HG03378 (cell line): ENCODE results near the gene ITFG1.
"Not testable (repeated sequence)": the region's sequence is repeated elsewhere in the genome, so short reads cannot be mapped to it uniquely, and the experiment has no call there.

ENCODE experiments used
- ATAC-seq: cut with Tn5 transposase; IDR thresholded peaks from one replicate; pipeline ENCODE4 v1.9.1; 2021; ENCODE audit warnings: mild to moderate bottlenecking, moderate library complexity; ENCODE audit not compliant: unreplicated experiment

ITFG1 gene

DNA sequence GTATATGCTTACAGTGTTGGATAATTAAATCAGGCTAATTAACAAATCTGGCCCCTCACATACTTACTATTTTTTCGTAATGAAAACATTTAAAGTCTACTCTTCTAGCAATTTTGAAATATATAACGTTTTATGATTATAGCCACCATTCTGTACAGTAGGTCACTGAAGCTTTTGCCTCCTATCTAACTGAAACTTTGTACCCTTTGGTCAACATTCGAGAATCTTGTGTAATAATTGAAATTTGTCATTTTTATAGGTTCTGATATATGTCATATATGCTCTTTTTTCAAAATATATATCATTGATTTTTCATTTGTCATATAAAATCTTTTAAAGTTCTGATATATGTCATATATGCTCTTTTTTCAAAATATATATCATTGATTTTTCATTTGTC is 12.9 kb upstream of the ITFG1 start:
- ATAC-seq: no peak

DNA sequence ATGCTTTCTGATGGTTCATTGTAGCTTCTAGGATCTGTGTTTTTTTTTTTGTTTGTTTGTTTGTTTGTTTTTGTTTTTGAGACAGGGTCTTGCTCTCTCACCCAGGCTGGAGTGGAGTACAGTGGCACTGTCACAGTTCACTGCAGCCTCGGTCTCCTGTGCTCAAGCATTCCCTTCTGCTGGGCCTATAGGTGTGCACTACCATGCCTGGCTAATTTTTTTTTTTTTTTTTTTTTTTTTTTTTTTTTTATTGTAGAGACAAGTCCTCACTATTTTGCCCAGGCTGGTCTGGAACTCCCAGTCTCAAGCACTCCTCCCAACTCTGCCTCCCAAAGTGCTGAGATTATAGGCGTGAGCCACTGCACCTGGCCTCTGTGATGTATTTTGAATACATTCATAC is 12.1 kb upstream of the ITFG1 start:
- not testable (repeated sequence) for ATAC-seq

DNA sequence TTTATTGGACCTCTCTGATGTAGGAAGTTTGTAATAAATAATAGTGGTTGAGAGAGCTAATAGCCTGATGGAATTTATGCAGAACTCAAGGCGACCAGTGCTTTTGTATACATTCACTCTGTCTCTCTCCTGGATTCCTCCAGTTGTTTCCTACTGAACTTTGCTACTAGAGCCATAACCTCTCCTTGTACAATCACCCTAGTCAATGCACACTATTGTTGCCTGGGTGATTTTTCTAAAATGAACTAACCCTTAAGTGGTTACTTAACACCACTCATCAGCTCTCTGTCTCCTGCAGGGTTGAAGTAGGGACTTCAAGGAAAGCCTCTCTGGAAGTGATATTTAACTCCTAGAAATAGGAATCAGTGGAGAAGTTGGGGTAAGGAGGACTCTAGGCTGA is 9.9 kb upstream of the ITFG1 start:
- ATAC-seq: no peak

DNA sequence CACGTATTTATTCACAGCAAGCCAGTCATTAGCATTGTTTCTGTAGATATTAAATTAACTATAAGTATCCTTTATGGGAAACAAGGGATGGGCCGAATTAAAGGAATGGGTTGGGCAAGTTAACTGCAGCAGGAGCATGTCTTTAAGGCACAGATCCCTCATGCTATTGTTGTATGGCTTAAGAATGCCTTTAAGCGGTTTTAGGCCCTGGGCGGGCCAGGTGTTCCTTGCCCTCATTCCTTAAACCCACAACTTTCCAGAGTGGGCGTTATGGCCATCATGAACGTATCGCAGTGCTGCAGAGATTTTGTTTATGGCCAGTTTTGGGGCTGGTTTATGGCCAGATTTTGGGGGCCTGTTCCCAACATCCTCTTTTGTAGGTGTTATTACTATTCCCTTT is 9.3 kb upstream of the ITFG1 start:
- no peak for ATAC-seq

DNA sequence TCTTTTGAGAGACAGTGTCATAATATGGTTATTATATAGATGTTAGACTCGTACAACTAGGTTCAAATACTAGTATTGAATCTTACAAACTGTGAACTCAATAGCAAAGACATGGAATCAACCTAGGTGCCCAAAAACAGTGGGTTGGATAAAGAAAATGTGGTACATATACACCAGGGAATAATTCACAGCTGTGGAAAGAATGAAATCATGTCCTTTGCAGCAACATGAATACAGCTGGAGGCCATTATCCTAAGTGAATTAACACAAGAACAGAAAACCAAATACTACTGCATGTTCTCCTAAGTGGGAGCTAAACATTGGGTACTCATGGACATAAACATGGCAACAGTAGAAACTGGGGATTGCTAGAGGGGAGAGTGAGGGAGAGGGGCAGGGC is 8.4 kb upstream of the ITFG1 start:
- no peak for ATAC-seq

DNA sequence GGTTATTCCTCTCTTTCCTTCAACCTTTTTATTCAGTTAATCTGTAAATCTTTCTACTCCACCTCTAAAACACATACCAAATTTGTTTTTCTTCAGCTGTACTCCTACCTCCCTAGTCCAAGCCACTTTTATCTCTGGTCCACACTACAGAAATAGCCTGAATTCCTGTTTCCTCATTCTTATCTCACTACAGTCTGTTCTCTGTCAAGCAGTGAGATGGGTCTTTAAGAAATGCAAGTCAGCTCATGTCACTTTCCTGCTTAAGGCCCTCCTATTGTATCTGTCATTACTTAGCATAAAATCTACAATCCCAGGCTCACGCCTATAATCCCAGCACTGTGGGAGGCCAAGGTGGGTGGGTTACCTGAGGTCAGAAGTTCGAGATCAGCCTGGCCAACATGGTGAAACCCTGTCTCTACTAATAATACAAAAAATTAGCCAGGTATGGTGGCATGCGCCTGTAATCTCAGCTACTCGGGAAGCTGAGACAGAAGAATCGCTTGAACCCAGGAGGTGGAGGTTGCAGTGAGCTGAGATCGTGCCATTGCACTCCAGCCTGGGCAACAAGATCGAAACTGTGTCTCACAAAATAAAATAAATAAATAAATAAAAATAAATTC is 7.3 kb upstream of the ITFG1 start:
- ATAC-seq: not testable (repeated sequence)

DNA sequence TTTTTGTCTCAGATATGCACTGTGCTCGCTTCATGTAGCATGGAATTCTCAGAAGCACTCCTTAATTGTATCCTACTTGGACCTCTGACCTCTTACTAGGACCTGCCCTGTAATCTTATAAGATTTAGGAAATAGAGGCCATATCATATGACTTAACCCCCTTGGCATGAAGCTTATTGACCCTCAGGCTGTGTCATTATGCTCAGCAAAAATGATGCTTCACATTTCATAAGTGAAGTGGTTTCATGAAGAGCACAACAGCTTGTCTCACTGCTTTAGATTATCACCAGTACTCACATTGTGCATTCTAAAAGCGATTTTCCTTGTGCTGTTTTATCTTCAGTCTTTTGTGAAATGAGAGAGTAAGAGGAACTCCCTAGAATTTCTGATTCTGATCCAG is 6.6 kb upstream of the ITFG1 start:
- ATAC-seq: no peak

DNA sequence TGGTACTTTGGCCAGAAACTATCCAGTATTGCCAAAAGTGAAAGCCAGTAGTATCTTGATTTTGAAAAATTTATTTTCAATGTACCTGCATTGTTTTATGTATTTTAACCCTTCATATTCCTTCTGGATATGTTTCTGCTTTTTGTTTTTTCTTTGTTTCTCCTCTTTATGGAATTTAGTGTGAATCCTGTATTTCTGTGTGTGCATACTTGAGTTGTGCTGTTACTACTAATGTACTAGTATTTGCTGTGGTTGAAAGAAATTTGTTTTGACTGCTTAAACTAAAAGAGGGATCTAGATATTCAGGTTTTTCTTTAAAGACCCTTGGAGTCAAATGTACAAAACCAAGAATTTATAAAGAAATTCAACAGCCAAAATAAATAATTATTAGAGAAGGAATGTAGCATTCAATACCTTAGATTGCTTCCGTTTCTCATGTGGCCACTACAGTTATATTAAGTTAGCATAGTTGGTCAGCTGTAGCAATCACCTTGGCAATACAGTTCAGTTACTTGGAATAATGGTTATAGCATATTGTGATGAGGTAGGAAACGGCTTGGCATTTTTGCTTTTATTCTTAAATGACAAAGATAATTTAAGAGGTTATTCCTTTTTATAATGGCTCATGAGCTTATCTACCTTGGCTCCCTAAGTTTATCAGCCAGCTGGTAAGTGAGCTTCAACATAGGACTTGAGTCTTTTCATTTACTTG is 5.2 kb upstream of the ITFG1 start:
- ATAC-seq: no peak

DNA sequence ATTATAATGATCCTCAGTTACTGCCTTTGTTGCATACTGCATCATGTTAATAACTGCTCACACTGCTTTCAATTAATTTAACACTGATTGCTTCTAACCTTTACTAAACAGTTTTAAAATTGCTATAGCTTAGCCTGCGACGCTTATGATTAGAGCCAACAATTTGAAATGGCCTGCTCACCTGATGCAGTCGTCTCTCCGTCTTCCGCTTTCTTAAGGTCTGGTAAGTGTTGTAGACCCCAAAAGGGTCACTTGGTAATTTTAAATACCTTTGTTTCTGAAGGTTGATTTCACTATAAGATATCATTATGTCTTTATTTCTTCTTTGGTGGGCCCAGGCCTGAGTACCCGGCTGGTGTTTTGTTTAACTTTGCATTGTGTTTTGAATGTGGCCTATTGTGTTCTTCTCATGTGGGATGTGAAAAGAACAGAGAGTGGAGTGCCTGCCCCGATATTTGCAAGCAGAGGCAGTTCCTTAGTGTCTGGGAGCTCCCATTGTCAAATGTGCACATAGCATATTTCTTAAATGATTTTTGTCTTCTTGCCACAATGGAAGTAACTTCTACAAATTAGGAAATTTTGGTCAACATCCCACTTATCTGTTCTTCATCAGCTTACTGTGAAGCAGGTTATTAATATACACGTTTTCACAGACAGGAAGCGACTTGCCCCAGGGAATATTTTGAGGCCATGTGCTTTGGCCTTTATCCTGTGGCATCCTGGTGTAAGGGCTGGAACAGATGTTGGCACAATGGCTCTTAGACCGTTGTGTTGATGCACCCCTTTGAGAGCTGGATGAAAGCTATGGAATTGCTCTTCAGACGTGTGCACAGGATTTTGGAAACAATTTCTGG is 3.1 kb upstream of the ITFG1 start:
- no peak for ATAC-seq

DNA sequence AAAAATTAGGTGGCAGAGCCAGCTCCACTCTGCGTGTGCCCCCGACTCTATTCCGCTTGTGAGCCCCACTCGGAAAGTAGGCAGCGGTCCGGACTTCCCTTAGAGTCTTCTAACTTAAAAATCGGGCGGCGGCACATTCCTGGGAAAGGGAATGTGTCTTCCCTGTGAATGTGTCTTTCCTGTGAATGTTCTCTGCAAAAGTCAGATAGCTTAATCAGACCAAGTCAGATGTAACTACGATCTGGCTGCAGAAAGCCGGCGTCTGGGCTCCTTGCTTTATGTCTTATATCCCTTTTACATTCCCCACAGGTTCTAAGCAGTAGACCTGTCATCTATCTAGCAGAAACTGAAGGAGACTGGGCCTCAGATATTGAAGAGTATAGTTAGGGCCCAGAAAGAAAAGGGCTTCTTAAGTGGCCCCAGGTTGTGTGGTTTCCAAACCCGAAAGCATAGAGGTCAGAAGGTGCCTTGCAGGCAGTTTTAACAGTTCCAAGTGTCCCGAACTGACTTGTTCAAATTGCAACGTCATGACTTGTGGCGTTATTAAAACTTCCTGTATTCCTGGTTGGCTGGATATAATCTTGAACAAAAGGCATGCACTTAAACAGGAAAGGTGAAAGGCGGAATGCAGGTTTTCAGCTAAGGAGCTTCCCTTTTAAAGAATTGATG is 869 bp upstream of the ITFG1 start:
- ATAC-seq: no peak

DNA sequence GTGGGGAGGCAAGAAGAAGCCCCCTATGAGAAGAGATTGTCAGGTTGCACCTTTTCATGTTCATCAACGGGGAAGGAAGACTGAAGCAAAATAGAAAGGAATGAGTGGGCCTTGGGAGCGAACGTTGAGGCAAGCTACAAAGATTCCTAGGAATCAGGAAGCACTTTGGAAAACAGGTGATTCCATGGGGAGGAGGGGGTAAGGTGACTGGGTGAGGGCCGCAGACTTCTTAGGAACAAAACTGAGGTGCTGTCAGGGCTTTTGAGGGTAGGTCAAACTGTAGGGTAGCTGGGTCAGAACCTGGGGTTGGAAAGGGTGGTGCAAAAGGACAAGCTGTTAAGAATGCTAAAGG is 528 bp downstream of the ITFG1 start:
- no peak for ATAC-seq

DNA sequence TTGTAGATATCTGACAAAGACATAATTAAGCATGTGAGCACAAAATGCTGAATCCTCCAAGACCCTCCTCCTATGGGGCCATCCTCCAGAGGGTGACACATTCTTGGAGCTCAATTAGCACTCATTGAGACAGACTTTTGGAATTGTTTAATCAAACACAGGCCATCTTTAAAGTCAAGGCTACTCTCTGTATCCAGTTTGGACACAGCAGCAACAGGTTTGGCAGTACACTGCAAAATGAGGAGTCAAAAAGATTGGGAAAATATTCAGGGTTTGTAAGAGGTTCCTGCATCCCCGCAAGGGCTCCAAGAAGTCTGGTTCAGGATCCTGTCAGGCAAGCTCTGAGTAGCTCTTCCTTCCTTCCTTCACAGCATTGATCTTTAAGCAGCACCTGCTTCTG is 1.3 kb downstream of the ITFG1 start:
- no peak for ATAC-seq

DNA sequence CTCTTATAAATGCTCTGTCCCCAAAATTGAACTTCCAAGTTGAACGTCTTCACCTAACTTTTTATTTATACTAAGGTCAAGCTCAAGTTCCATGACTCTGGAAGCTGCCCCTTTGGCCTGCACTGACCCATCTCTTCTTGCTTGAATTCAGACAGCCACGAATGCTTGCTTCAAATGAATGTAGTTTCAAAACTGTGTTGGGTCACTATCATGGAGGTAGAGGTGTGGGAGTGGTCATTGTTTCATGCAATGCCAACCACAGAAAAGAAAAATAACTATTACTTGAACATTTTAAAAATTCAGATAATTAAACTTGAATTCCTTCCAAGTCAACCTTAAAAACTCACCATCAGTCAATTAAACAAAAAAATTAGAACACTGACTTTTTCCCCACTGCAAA is 2.5 kb downstream of the ITFG1 start:
- no peak for ATAC-seq

DNA sequence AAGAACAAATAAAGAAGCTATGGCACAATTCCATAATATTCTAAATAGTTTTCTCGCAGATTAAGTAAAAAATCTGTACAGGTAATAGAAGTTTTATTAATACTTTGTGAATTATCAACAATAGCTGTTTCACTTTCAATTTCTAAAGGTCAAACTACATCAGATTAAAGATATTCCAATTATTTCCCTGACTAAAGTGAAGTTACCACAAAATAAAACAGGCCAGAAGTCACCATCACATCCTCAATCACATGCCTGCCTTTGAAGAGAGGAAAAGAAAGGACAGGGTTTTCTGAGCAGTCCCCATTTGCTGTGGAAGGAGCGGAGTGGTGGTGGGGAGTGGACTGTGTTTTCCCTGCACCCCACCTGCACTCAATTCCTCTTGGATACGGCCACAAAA is 11.1 kb downstream of the ITFG1 start:
- no peak for ATAC-seq

DNA sequence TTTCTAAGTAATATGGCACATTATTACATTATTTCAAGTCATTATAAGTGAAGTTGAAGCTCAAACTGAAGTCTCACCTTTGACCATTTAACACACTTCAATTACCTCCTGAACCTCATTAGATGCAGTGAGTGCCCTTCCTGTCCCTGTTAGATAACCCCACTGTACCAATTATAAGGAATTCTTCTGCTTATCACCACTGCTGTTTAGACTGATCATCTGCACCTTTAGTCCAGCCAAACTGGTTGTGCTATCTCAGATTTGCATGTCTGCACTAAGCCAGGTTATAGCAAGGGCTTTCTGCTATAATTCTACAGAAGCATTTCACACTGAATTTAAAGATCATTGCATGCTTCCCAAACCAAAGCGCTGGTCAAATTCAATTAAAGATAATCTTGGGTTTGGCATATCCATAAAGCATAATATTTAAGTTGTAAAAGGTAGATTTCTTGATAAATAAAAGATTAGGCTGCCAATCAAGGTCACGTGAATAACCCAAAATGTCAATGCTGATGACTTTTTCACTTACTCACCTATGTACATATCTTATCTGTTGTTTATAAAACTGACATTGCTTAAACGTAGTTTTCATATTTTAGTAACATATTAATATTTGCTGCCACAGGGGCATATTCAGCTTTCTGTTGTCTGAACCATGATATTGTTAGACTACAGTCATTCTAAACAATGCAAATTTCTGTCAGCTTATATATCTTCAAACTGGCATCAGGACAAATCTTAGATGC is 11.9 kb downstream of the ITFG1 start:
- no peak for ATAC-seq

DNA sequence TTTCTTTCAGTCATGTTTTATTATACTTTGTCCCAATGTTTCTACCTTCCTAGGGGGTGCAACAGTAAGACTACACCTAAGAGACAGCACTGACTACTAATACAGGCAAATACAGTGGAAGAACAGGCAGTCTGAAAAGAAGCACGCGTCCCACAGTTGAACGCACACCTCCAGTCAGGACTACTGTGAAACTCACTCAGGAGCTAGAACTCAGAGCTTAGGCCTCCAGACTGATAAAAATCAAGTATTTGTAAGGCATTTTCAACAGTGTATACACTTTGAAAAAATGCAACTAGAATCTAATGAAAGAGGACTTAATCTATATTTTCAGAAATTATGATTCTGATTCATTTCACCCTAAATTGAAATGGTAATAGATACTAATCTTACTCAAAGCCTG is 14.4 kb downstream of the ITFG1 start:
- no peak for ATAC-seq

DNA sequence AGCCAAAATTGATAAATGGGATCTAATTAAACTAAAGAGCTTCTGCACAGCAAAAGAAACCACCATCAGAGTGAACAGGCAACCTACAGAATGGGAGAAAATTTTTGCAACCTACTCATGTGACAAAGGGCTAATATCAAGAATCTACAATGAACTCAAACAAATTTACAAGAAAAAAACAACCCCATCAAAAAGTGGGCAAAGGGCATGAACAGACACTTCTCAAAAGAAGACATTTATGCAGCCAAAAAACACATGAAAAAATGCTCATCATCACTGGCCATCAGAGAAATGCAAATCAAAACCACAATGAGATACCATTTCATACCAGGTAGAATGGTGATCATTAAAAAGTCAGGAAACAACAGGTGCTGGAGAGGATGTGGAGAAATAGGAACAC is 18.0 kb downstream of the ITFG1 start:
- ATAC-seq: not testable (repeated sequence)

DNA sequence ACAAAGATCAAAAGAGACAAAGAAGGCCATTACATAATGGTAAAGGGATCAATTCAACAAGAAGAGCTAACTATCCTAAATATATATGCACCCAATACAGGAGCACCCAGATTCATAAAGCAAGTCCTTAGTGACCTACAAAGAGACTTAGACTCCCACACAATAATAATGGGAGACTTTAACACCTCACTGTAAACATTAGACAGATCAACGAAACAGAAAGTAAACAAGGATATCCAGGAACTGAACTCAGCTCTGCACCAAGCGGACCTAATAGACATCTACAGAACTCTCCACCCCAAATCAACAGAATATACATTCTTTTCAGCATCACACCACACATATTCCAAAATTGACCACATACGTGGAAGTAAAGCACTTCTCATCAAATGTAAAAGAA is 20.8 kb downstream of the ITFG1 start:
- ATAC-seq: not testable (repeated sequence)

DNA sequence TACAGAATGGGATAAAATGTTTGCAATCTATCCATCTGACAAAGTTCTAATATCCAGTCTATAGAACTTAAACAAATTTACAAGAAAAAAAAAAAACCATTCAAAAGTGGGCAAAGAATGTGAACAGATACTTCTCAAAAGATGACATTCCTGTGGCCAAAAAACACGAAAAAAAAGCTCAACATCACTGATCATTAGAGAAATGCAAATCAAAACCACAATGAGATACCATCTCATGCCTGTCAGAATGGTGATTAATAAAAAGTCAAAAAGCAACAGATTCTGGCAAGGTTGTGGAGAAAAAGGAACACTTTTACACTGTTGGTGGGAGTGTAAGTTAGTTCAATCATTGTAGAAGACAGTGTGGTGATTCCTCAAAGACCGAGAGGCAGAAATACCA is 26.6 kb downstream of the ITFG1 start:
- ATAC-seq: not testable (repeated sequence)

DNA sequence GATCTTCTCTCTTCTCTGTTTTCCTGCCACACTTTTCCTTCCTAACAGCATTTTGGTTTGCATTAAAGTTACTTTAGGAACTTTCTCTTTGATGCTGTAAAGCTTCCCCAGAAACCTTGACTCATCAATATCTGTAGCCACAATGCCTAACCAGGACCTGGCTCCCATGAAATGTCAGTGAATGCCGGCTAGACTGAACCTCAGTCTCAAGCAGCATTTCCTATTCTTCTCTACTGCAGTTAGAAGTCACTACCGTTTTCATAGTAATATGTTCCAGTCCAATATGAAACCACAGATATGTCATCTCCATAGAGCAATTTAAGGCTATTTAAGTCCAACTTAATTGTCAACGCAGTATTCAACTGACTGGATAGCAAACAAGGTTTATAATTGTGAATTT is 28.9 kb downstream of the ITFG1 start:
- ATAC-seq: no peak

DNA sequence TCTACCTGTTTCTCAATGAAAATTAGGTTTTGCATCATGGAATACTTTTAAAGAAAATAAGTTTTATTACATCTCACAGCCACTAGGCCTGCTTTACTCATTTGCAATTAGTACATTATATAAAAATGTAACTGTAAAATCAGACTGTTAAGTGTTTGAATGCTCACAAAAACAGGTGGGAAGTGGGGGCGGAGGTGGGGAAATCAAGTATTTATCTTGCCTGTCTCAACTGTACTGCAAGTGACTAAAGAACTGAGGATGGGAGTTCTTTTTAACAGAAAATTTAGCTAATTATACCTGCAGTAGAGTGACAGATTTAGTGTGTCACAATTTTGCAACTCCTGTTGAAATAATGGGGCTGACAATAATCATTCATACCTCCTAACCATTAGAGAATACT is 34.1 kb downstream of the ITFG1 start:
- no peak for ATAC-seq
